ENCODE results near the gene ZNF462. TPM values are rescaled to one million over a fixed set of nuclear protein-coding genes. Genes with fewer than 3 reads are reported as not detected.
A peak's percentile ranks its signal among the peaks of the same experiment; 100 is the strongest.

Gene ZNF462
- total RNA-seq, 1 donor from 2014 or later, result 21.1 TPM

DNA sequence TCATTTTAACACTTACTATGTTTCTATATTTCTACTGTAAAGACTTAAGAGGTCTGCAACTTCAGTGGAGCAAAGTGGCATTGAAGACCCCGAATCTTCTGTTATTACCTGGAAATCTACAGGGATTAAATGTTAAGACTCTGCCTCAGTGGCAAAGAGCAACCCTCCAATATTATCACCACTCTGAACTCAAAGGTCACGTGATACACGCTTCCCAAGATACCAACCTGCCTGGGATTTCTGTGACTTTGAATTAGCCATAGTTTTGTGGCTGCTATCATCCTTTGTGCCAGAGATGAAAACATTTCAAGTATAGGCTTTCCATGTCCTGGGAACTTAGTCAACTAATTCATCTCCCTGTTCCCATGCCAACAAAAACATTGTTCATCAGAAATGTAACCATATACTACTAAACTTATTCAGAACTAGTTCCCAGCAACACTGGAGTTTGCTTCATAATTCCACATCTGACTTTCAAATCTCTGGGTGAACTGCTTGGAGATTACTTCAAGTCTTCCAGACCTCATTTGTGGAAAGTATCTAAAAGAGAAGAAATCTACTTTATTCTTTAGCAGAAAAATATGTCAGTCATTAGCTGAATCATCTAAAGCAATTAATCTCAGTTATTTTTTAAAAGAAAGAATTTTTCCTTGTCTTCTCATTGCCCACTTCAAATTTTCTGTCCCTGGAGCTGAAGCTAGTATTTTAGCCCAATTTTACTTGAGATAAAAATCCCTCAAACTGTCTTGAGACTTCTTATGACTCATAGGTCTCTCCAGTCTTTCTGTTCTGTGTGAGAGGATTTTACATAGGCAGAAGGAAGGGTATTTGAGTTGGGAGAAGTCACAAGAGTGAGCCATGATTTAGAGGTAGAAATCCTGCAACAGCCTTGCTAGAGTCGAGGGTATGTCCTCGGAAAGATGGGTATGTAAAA is 83.0 kb downstream of the ZNF462 start:
- intact Hi-C loops (cut with DNase I), result no loop called here
- ATAC-seq, result no peak

DNA sequence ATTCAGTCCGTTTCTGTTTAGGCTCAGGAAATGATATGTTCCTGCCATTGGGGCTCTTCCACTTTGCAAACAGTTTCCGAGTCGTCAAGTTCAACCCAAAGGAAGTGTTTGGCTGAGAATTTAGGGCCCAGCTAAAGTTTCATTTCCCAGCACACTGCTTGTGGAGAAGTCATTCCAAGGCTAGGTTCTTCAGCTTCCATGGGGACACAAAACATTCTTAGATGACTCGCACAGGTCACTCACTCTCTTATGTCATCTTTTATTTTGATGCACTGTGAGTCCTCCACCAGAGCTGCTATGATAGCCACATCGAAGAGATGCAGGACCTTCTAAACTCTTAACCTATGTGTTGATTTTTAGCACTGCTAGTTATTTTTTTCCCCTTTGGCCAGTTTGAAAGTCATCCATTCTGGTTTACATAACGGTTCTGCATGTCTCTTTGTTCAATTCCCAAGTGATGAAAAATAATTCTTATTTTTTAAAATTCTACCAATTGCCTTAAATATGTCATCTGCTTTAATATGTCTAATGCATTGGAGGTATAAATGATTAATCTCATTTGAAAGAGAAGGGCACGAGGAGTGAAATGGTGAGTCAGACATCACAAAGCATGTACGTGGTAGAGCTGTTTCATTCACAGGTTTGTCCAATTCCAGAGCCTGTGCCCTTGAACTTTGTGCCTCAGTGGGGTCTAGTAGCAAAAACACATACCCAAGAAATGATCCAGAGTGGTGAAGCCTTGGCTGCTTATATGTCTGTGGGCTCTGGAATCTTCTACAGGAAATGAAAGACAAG is 84.3 kb downstream of the ZNF462 start:
- intact Hi-C loops (cut with DNase I), result no loop called here
- no peak for ATAC-seq
- no peak for DNase-seq (ENCODE audit: missing footprints)

More for the DNA sequence above, 83.0 kb downstream of the ZNF462 start:
- no peak for DNase-seq (ENCODE audit: missing footprints)

DNA sequence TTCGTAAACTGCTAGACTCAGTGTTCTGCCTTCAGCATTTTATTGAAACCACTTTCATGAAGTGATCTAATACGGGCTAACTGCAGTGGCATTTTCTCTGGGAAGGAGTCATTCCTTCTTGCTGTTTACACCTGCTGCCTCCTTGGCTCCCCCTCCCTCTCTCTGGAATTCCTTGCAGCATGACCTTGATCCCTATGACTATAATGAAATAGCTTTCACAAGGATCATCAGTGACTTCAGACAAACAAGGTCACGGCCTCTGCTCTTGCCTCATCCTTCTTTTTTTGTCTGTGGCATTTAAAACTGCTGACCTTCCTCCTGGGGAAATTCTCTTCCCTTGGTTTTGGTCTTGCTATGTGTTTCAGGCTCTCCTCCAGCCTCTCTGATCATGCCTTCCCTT is 90.2 kb downstream of the ZNF462 start:
- no peak for ATAC-seq
- DNase-seq (ENCODE audit: missing footprints), result no peak
- intact Hi-C loops (cut with DNase I), result no loop called here

- intact Hi-C loops (cut with DNase I), result no loop called here
- ATAC-seq, result no peak
- no peak for DNase-seq (ENCODE audit: missing footprints)
These were observed 91.6 kb downstream of the ZNF462 start for GRCh38 chr9:106954558-106954957.

DNA sequence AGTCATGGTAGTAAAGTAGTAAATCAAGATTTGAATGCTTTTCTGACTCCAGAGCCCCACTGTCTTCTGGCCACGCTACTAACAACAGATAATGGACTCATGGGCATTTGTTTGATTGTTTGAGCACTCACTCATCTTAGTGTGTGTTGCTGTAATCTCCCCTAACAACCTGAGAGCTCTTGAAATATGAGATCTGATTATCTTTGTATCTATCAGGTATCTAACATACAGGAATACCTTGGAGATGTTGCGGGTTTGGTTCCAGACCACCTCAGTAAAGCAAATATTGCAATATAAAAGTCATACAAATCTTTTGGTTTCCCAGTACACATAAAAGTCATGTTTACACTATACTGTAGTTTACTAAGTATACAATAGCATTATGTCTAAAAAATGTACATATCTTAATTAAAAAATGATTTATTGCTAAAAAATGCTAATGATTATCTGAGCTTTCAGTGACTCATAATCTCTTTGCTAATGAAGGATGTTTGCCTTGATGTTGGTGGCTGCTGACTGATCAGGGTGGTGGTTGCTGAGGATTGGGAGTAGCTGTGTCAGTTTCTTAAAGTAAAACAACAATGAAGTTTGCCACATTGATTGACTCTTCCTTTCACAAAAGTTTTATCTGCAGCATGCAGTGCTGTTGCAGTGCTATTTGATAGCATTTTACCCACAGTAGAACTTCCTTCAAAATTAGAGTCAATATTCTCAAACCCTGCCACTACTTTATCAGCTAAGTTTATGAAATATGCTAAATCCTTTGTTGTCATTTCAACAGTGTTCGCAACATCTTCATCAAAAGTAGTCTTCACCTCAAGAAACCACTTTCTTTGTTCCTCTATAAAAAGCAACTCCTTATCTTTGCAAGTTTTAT is 92.2 kb downstream of the ZNF462 start:
- intact Hi-C loops (cut with DNase I), result no loop called here
- no peak for DNase-seq (ENCODE audit: missing footprints)

GRCh38 chr9:106956971-106957370 is 94.0 kb downstream of the ZNF462 start:
- ATAC-seq (no peak), DNase-seq (ENCODE audit: missing footprints) (no peak)
- intact Hi-C loops (cut with DNase I), result no loop called here

More for the DNA sequence above, 92.2 kb downstream of the ZNF462 start:
- no peak for ATAC-seq

GRCh38 chr9:106958955-106959657 is 96.1 kb downstream of the ZNF462 start:
- peak; percentile 60 for ATAC-seq
- no peak for DNase-seq (ENCODE audit: missing footprints)
- intact Hi-C loops (cut with DNase I), result no loop called here

GRCh38 chr9:106960258-106960657 is 97.3 kb downstream of the ZNF462 start:
- ATAC-seq (no peak), DNase-seq (ENCODE audit: missing footprints) (no peak)

DNA sequence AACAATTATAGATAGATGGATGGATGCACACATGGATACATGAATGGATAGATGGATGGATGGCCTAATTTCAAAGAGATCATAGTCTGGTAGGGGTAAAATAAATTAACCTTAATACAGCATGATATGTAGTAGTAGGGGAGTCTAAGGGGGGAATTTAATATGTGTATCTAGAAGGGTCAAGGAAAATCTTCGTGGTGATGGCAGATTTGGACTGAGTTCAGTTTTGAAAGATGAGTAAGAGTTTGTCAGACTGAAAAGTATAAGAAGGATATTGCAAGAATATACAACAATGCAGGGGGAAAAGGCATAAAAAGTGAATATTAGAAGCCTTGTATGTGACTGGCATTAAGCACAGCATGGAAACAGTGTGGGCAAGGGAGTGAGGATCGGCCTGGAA is 98.7 kb downstream of the ZNF462 start:
- ATAC-seq, result no peak
- DNase-seq (ENCODE audit: missing footprints), result no peak
- intact Hi-C loops (cut with DNase I), result loop anchor here (5.0 to 10.0 kb wide), 4 partner anchors 39 to 234 kb away; partner anchors contain the start of gene ZNF462

More at GRCh38 chr9:106960258-106960657, 97.3 kb downstream of the ZNF462 start:
- intact Hi-C loops (cut with DNase I), result loop anchor here (5.0 to 10.0 kb wide), 4 partner anchors 38 to 233 kb away; partner anchors contain the start of gene ZNF462

DNA sequence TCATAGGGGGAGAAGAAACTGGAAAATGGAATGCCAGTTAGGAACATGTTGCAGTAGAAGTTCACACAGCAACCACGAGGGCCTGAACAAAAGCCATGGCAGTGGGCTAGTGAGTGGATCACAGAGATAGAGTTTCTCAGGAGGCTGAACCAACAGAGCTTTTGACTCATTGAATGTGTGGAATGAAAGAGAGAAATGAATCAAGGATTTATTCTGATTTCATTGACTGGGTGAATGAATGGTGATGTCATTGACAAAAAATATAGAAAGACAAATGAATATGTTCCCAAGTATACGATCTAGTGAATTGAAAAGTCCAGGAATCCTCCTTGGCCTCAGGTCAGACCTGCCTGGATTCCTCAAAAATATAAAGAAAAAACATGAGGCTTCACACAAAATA is 99.2 kb downstream of the ZNF462 start:
- no peak for ATAC-seq
- intact Hi-C loops (cut with DNase I), result loop anchor here (5.0 to 10.0 kb wide), 4 partner anchors 40 to 235 kb away; partner anchors contain the start of gene ZNF462
- no peak for DNase-seq (ENCODE audit: missing footprints)

DNA sequence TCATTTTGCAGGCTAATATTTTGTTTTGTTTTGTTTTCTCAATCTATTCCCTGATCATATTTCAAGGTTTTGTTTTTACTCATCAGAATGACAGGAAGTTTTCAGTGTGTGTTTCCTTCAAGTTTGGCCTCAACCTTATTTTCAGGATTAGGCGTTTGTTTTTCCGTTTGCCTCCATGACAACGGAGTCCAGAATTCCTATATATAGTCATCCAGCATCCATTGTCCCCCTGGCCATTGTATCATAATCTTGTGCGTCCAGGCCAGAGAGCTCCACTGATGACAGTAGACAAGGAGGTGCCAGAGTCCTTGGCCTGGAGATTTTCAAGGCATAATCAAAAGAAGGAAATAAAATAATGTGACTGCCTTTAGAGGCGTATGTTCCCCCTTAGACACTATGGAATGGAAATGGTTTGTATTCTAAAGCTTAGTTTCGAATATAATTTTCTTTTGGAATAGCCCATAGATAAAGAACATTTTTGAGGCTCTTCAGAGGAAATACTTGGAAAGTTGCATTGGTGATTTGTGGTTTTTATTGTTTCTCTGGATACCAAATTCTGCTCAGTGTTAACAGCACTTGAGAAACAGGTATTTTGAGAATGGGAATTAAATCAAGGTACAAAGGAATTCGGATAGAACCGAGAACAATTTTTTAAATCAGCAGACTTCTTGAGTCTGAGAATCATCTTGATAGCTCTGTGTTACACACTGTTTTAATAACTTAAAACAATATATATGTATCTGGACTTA is 99.8 kb downstream of the ZNF462 start:
- ATAC-seq (peak; percentile 68), DNase-seq (ENCODE audit: missing footprints) (no peak)
- intact Hi-C loops (cut with DNase I), result loop anchor here (5.0 to 10.0 kb wide), 4 partner anchors 40 to 235 kb away; partner anchors contain the start of gene ZNF462

GRCh38 chr9:106963684-106964083 is 100.7 kb downstream of the ZNF462 start:
- ATAC-seq, result no peak
- intact Hi-C loops (cut with DNase I), result loop anchor here (5.0 to 10.0 kb wide), 4 partner anchors 41 to 236 kb away; partner anchors contain the start of gene ZNF462
- DNase-seq (ENCODE audit: missing footprints), result no peak

DNA sequence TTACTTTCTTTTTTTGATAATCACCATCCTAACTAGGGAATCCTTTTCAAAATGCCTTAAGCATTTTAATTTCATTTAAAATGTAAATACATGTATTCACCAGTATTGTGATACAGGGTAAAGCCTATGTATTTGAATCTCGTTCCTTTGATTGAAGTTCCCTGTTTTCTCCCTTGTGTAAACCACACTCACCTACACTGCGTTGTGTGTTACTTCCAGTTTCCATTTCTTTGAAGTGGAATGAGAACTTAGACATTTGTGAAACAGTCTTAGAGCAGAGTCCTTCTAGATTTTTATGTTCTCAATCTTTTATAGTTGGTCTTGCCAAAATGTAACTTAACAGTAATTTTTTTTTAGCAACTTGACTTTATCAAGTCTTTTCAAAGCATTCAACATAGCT is 101.4 kb downstream of the ZNF462 start:
- intact Hi-C loops (cut with DNase I), result loop anchor here (5.0 to 10.0 kb wide), 4 partner anchors 42 to 237 kb away; partner anchors contain the start of gene ZNF462
- DNase-seq (ENCODE audit: missing footprints) (no peak), ATAC-seq (no peak)

DNA sequence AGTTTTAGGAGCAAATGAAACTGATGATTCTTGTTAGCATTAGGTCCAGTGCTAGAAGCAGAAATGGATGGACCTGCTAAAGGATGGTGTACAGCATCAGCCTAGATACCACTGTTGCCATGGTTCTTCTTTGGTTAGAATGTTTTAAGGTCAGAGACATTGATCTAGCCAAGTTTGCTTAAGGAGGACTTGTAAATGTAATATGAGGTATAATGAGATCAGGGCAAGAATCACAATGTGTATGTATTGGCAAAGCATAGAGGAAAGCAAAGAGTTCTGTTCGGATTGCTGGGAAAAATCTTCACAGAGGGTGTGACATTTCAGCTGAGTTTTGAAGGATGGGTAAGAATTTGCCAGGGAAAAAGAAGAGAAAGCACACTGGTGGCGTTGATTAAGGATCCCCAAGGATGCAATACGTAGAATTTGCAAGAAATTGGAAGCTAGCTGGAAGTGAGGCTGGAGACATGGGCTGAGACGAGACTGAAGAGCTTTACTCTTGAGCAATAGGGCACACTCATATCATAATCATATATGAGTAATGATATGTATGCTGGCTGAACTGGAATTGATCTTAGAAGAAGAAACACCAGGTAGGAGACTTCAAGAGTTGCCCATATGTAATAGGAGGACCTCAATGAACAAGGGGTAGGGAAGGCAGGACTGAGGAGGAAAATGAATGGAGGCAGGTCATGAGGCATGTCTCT is 102.0 kb downstream of the ZNF462 start:
- intact Hi-C loops (cut with DNase I), result loop anchor here (5.0 to 10.0 kb wide), 4 partner anchors 43 to 238 kb away; partner anchors contain the start of gene ZNF462
- ATAC-seq, result no peak

GRCh38 chr9:106966481-106966880 is 103.5 kb downstream of the ZNF462 start:
- no peak for DNase-seq (ENCODE audit: missing footprints)
- intact Hi-C loops (cut with DNase I), result loop anchor here (10.0 kb wide), 1 partner anchor 208 kb away; no protein-coding TSS in a partner anchor
- ATAC-seq, result no peak

More for the DNA sequence above, 102.0 kb downstream of the ZNF462 start:
- no peak for DNase-seq (ENCODE audit: missing footprints)

DNA sequence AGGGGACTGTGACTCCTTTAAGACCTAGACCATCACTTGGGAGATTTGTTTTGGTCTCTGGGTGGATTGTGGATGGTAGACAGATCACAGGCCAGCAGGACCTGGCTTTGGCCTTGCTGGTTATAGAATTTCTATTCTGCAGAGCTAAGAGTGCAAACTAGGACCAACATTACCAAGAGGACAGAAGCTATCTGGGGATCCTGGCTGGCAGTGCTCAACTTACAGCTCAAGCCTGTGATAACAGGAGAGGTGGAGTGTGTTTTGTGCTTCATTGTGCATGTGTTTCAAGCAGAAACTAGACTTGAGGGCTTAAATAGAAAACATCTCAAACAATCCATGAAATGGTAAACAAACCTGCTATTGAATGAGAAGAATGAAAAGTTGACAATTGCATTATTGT is 106.7 kb downstream of the ZNF462 start:
- ATAC-seq (peak; percentile 37), DNase-seq (ENCODE audit: missing footprints) (no peak)
- intact Hi-C loops (cut with DNase I), result loop anchor here (10.0 kb wide), 1 partner anchor 205 kb away; no protein-coding TSS in a partner anchor

Measured in Right ventricle myocardium inferior (tissue), 1 donor.